ENCODE results near the gene CLC.
"Not testable (repeated sequence)": the region's sequence is repeated elsewhere in the genome, so short reads cannot be mapped to it uniquely, and the experiment has no call there.

The CLC gene

DNA sequence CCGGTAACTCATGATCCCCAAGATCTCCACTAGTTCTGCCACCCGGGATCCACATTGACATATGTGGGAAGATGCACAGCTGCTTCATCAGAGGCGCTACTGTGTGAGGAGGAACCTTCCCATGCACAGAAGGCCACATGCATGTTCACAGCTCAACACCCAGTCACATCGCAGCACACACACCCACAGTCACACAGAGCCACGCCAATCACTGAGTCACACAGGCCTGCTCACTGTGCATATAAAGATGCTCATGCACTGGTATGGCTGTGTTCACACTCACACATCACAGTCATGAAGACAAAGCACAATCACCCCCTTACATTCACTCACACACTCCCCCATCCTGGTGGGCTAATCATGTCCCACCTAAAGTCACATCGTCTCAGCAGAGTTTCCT is 9.8 kb downstream of the CLC start:
- no peak for DNase-seq

DNA sequence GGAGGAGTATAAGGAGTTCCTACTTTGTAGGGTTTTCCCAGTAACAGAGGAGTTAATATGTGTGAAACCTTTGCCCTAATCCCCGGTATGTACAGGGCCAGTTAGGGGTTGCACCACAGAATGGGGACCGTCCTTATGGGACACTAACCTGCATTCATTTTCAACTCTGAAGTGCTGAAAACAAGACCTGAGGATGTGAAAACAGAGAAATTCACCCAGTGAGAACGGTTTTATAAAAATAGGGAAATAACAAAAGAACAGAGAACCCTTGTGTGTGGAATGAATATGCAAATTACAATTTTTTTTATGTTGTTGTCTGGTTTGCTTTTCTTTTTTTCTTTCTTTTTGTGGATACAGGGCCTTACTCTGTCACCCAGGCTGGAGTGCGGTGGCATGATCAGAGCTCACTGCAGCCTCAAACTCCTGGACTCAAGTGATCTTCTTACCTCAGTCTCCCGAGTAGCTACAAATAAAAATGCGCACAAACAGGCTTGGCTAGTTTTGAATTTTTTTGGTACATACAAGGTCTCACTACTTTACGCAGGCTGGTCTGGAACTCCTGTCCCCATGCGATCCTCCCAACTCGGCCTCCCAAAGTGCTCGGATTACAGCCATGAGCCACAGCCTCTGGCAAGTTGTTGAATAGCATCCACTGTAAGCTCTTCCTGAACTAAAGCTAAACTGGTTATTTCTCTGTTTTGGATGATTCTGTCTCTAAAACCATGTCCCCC is 10.6 kb downstream of the CLC start:
- DNase-seq: no peak

DNA sequence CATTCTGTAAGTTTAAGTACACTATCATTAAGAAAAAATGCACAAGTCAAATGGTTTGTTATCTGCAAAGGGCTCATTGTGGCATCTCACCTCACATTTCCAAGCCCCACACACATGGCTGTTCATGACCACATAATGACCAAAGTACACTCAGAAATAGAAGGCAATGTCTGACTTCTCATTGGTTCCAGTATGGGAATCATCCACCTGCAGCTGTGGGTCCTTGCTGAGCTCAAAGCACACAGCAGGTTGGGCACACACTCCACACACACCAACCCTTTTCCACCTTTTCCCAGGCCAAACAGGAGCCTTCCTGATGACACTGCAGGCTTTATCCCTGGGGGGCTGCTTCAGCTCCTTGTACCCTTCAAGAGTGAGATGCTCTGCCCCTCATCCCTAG is 11.8 kb downstream of the CLC start:
- no peak for DNase-seq

DNA sequence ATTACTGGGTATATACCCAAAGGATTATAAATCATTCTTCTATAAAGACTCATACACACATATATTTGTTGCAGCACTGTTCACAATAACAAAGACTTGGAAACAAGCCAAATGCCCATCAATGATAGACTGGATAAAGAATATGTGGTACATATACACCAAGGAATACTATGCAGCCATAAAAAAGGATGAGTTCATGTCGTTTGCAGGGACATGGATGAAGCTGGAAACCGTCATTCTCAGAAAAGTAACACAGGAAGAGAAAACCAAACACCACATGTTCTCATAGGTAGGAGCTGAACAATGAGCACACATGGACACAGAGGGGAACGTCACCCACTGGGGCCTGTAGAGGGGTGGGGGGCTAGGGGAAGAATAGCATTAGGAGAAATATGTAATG is 17.7 kb downstream of the CLC start:
- not testable (repeated sequence) for DNase-seq

DNA sequence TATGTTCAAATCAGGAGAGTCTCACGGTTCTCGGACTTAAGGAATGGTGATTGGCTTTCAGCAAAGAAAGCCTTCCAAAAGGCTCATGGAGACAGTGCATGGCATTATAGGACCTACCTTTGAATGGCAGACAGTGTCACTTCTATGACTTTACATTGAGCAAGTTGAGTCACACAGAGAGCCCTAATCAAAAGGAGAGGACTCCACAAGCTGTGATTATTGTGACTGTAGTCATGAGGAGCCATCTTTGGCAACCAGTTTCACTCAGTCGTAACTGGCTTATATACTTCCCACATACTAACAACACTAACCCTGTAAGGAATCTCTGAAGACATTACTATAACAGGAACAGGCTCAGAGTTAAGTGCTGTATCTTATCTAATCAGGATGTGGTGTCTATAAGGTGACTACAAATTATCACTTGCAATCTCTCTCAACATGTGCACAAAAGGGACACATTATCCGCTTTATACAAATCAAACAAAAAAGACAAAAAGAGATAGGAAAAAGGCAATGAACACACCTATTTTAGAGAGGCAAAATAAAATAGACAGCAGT is 27.4 kb downstream of the CLC start:
- no peak for DNase-seq

DNA sequence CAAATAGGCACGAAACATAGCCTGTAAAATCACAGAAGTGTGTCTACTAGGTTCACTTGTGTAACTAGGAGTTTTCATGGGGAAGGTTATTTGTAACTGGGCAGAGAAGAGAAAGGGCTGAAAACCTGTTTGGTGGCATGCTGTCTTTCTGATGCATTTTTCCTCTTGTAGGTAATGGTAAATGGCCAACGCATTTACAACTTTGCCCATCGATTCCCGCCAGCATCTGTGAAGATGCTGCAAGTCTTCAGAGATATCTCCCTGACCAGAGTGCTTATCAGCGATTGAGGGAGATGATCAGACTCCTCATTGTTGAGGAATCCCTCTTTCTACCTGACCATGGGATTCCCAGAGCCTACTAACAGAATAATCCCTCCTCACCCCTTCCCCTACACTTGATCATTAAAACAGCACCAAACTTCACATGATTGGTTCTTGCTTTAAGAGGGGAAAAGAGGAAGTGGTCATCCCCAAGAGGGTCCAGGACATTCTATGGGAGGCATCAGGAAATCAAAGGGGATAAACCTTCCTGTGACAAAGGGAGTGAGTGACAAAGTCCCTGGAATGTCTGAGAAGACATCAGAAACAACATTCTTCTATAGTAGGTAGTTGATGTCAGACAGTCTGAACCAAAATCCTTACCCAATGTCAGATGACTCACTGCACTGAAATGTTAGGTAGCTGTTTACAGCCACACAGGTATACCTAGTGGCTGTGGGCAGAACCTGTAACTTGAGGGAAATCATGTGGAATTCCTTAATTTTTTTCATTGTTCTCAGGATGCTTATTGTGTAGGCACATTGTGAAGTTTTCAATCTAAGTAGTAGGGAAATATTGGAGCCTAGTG is 28.6 kb downstream of the CLC start:
- DNase-seq: no peak

DNA sequence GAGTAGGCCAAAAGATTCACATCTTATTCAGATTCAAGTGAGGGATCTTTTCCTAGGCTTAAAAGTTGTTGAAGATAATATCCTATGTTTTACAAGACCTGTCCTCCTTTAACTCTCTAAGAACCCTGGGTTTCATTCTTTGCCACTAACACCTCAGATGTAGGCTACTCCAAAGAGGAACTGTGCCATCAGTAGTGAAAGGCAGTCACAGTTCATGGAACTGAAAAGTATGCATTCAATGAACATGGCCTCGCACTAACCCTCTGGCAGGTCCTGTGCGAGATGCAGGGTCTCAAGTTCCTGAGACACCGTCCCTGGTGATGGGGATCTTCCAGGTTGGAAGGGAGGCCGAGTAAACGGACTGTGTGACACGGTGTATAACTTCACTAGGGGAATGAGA is 29.2 kb downstream of the CLC start:
- no peak for DNase-seq

DNA sequence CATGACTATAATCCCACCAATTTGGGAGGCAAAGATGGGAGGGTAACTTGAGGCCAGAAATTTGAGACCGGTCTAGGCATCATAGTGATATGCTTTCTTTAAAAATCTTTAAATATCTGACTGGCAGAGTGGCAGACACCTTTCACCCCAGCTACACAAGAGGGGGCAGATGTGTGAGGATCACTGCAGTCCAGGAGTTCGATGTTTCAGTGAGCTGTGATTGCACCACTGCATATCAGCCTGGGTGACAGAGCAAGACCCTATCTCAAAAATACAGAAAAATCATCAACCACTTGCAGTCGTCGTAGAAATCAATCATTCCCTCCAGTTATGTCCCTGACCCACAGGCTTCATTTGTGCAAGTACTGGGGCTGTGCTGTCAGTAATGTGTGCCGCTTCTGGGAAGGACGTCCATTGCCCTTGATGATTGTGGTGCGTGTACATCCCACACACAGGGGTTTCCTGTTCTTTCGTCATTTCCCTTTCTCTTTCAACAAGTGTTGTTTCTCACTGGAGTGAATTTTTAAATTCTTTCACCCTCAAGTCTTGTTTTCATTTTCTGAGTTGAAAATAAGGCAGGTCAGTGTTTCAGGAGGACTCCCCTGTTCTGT is 32.1 kb downstream of the CLC start:
- no peak for DNase-seq

DNA sequence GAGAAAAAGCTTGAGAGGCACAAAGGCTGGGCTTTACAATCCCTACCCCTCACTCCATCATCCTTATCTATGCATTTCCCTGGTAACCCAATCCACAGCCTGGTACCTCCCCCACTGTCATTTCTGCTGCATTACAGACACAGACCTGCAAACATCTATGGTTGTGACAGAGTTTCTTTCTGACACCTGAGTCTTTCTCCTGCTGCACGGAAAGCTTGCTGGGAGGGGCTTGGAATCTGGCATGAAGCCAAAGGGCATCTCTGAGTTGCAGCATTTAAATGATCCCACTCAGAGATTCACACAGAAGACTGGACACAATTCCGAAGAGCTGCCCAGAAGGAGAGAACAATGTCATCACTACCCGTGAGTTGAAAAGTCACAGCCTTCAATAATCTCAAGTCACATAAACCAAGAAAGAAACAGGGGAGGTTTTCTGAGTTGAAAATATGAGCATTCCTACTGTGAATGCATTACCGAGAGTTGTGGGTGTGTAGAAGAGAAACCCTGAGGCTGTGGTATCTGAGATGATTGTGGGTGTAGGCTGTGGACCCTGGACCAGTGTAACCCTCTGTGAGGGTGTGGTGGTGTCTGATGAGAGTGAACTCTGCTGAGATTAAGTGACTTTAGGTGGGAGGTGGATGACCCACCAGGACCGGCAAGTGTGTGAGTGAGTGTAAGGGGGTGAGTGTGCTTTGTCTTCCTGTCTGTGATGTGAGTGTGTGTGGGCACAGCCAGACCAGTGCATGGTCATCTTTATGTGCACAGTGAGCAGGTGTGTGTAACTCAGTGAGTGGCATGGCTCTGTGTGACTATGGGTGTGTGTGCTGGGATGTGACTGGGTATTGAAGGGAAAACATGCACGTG is 33.4 kb downstream of the CLC start, which contains the start of gene LGALS14:
TSS of gene LGALS14 (plus strand) at position 301 of the 864 bp plus-strand sequence. CDS start at position 349, 48 bp downstream.
- DNase-seq: no peak

DNA sequence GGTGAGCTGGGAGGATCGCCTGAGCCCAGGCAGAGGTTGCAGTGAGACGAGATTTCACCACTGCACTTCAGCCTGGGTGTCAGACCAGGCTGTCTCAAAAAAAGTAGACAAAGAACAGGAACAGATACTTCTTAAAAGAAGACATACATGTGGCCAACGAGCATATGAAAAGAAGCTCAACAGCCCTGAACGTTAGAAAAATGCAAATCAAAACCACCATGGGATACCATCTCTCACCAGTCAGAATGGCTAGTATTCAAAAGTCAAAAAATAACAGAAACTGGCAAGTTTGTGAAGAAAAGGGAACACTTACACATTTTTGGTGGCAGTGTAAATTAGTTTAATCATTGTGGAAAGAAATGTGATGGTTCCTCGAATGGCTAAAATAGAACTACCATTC is 36.5 kb downstream of the CLC start:
- no peak for DNase-seq

DNA sequence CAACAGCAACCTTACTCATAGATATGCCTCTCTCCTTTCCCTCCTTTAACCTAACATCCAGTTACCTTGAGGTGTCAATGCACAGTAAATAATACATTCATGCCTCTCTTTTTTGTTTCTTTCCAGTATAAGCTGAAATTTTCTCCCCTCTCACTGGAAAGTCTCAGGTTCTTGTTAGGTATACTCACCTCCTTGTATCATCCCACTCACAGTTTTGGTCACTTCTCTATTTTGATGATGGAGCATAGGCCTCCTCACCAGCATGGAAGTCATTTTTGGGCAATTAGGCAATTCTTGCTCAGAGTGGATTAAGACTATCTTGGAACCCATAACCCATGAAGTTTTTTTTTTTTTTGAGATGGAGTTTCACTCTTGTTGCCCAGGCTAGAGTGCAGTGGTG is 39.3 kb downstream of the CLC start:
- no peak for DNase-seq

DNA sequence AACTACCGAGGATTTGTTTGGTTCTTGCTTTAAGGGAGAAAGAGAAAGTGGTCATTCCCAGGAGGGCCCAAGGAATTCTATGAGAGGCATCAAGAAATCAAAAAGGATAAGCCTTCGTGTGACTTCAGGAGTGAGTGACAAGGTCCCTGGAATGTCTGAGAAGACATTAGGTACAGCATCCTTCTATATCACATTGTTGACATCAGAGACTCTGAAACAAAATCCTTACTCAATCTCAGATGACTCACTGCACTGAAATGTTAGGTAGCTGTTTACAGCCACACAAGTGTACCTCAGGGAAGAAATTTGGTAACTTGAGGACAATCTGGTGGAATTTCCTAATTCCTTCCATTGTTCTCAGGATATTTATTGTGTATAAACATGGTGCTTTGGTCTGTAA is 41.4 kb downstream of the CLC start:
- no peak for DNase-seq

DNA sequence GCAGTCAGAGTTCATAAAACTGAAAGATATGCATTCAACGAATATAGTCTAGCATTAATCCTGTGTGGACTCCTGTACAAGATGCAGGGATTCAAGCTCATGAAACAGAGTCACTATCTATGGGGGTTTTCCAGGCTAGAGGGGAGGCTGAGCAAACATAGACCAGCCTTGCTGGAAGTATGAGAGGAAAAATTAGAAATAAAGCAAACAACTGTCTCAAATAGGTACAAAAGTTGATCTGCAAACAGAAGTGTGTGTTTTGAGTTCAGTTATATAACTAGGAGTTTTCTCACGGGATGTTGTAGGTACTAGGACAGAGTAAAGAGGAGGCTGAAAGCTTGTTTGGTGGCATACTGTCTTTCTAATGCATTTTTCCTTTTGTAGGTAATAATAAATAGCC is 42.1 kb downstream of the CLC start:
- no peak for DNase-seq

DNA sequence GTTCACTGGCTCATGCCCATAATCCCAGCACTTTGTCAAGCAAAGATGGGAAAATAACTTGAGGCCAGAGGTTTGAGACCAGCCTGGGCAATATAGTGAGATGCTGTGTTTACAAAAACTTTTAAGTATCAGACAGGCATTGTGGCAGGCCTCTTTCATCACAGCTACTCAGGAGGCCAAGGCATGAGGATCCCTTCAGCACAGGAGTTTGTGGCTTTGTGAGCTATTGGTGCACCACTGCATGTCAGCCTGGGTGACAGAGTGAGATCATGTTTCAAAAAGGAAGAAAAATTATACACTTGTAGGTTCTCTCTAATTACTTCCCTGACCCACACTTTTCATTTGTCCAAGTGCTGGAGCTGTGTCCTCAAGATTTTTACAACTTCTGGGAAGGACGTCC is 45.0 kb downstream of the CLC start:
- DNase-seq: no peak

DNA sequence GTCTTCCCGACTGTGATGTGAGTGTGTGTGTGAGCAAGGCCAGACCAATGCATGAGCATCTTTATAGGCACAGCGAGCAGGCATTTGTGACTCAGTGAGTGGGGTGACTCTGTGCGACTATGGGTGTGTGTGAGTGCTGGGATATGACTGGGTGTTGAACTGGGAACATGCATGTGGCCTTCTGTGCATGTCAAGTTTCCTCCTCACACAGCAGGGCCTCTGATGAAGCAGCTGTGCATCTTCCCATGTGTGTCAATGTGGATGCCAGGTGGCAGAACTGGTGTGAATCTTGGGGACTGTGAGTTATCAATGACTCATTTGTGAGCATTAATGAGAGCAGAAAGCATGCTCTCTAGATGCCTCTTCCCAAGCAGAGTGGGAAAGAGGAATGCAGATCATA is 45.7 kb downstream of the CLC start:
- no peak for DNase-seq

DNA sequence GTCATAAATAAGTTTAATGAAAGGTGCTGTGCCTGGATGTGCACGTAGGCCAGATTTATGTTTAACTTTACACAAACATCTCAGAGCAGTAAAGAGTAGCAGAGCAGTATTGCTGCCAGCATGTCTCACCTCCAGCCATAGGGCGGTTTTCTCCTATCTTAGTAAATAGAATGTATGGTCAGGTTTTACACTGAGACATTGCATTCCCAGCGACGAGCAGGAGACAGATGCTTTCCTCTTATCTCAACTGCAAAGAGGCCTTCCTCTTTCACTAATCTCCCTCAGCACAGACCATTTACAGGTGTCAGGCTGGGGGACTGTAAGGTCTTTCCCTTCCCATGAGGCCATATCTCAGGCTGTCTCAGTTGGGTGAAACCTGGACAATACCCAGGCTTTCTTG is 49.2 kb downstream of the CLC start:
- DNase-seq: not testable (repeated sequence)

DNA sequence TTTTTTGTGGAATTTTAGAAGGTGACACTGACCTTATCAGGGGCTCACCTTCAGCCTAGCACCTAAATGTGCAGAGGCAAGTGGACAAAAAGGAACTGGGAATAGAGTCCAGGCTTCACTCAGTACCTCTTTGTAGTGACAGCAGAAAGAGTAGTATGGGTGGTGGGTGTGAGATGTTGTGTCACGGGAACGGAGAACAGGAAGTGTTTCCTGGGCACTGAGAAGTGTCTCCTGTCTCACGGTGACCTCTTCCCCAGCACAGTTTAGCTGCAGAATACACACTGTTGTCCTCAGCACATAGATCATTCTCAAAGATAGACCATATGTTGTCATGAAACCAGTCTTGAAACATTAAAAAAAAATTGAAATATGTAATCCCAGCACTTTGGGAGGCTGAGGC is 51.1 kb downstream of the CLC start:
- no peak for DNase-seq

DNA sequence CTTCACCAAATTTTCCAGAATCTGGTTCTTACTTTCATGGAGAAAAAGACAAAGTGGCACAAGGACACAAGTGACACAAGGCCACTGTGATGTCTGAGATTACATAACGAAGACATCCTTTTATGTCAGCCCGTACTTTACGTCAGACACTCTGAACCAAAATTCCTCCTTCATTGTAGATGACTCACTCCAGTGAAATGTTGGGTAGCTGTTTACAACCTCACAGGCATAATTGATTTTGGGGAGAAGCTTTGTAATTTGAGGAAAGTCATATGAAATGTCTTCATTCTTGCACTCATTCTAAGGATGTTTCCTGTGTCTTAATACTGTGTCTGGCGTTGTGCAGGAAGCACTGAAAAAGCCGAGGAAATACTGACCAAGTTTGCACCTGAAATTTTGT is 53.6 kb downstream of the CLC start:
- no peak for DNase-seq

DNA sequence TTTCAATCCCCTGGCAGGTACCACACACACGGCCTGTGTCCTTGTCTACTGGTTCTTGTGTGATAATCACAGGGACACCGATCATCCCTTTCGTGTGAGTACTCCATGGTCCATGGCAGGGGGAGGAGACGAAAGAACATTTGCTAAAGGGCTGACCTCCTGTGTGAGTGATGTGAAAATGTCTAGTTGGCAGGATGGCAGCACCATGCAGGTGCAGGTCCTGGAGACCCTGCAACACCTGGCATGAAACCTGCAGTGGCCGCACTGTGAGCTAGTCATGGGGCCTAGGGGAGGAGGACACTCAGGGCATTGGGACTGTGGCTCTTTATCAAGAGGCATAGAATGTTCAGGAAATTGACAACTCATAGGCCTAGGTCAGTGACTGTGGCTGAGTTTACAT is 56.4 kb downstream of the CLC start:
- DNase-seq: no peak
